HG03196 (cell line): ENCODE results near the gene ZNF277.

Source experiments
- ATAC-seq: cut with Tn5 transposase; IDR thresholded peaks from one replicate; pipeline ENCODE4 v1.9.1; 2021; ENCODE audit not compliant: unreplicated experiment

Gene ZNF277

DNA sequence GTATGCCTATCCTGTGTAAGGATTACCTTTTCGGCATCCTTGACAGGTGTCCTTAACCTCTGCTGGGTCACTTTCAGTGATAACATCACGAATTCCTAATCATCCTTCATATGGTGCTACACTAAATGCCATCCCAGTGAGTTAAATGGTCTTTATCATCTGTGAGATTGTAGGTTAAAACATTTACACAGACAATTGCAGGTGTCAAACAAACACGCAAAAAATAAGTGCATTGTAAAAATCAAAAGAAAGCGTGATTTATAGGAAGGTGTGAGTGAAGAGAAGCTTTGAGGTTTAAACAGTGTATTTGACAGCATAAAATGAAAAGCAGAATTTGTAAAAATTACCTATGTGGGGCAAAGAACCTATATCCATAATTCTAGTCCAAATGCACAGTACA is 132.3 kb downstream of the ZNF277 start:
- no peak for ATAC-seq

DNA sequence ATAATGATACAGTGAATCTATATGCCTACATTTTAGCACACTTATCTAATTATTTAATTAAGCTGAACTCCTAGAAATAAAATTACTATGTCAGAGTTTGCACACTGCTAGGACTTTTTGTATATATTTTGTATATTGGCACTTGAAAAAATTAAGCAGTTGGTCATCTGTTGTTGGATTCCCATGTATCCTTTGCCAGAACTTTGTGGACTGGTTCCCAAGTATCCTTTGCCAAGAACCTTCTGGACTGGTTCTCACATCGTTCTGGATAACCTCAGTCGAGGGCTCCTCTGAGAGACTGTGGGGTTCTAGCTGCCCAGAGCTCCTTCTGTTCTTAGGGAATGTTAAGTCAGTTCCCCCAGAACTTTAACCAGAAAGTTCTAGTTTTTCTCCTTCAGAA is 135.0 kb downstream of the ZNF277 start:
- no peak for ATAC-seq

DNA sequence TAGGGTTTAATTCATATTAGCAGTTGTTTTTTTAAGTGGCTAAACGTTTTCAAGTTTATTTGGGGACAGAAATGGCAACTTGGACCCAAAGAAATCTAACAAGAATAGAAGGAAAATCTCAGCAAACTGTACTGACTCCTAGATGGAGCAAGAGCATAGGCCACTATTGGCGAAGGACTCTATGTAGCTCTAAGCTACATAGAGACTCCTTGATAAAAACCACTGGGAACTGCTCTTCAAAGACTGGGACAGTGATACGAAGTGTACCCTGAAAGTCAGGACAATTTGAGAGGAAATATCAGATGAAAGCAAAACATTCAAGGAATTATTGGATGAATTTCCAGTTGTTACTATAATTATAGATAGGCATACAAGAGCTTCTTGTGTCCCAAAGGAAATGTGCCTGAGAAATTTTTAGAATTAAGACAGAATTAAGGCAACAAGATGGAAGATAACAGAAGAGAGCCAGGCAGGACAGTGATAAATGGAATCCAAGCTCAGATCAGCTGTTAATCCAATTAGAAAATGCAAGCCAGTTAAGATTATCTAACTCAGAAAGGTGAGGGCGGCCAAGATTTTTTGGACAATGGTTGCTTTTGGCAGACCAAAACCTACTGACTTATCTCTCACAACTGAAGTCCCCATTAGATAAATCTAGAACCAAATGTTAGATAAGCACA is 140.0 kb downstream of the ZNF277 start:
- ATAC-seq = no peak

DNA sequence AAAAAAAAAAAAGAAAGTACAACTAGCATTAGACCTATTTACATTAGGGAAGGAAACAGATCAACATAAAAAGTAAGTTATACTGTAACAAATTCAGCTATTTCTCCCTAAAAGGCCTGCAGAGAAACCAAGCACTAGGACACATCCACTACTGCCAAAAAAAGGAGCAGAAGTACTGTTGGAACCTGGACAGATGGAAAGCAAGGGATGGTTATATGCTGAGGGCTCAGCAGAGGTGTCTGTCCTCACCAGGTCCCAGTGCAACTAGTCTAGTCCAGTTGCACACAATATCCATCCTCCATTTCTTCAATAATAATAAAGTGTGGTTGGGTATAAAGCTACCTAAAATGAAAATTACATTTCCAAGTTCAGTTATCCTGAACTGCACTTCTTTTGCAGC is 140.6 kb downstream of the ZNF277 start:
- no peak for ATAC-seq

DNA sequence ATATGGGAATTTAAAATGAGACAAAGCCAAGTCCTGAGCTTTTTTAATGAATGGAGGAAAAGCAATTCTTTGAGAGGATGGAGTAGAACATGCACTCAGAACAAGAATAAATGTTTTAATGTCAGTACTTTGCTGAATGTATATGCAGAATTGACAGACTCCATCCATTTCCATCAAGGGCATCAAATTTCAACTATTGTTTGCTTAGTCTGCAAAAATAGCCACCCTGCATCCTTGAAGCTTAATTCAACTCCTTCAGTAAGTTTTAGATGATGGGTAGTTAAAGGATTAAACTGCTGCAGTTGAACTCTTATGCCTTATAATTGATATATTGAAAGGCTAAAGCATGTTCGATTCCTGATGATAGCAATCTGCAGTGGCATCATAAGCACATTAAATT is 144.1 kb downstream of the ZNF277 start:
- ATAC-seq = no peak

- no peak for ATAC-seq
These were observed 150.1 kb downstream of the ZNF277 start for GRCh38 chr7:112356596-112356995.

DNA sequence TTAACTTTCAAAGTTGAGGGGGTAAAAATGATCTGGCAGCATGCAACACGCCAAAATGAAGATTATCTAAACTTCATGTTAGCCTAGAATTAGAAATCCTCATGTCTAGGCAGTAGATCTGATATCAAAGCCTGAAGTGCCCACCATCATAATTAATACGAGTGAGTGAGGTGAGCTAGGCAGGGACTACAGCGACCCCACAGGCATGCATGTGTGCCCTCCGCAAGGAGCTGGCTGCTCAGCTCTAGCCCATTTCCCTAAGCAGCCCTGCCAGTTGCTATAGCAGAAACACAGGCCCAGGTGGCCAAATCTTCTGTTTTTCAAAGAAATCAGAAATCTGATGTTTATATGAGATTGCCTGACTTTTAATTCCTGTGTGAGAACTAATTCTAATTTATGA is 150.6 kb downstream of the ZNF277 start:
- no peak for ATAC-seq

- ATAC-seq = no peak
These were observed 152.0 kb downstream of the ZNF277 start for GRCh38 chr7:112358513-112358912.

- no peak for ATAC-seq
These were observed 152.6 kb downstream of the ZNF277 start for GRCh38 chr7:112359086-112359485.

- ATAC-seq = no peak
These were observed 154.2 kb downstream of the ZNF277 start for GRCh38 chr7:112360681-112361080.

GRCh38 chr7:112361154-112361553 is 154.7 kb downstream of the ZNF277 start:
- no peak for ATAC-seq

DNA sequence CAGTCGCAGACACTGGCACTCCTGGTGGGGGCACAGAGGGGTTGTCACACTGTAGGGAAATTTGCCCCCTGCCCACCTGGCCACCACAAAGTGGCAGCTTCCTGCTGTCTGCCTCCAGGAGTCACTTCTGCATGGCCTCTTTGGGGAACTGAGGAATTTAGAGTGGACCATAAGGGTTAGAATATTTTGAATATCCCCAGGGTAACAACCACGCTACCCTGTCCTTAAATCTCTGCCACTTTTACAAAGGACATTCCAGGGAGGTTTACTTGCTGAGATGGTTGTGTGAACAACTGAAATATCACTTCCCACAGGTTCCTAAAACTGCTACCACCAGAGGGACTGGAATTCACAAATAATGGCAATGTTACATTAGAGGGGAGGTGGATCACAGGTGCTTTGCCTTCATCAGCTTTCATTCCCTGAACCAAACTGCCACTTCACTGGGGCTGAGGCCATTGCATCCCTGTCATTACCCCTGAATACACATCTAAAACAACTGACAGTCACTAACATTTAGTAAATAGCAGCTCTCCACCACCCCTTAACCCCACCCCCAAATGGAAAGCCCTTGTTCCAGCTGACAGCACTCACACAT is 155.7 kb downstream of the ZNF277 start:
- ATAC-seq = no peak

DNA sequence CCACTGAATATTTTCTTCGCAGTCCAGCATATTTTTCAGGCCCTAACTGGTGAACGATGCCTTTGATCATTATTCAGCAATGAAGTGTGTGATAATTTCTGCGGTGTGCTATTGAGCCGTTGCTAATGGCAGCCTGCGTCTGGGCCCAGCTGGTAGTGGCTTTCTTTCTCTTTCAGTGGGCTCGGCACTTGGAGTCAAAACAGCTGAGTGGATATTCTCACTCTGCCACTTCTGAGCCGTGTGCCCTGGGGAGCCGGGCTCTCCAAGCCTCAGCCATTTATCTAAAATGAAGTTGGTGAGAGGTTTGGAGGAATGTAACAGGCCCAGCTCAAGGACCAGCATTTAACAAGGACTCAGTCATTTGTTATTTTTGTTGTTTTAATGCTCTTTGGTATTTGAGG is 156.2 kb downstream of the ZNF277 start:
- ATAC-seq = no peak

GRCh38 chr7:112364388-112364787 is 157.9 kb downstream of the ZNF277 start:
- no peak for ATAC-seq

GRCh38 chr7:112365551-112365950 is 159.1 kb downstream of the ZNF277 start:
- no peak for ATAC-seq

DNA sequence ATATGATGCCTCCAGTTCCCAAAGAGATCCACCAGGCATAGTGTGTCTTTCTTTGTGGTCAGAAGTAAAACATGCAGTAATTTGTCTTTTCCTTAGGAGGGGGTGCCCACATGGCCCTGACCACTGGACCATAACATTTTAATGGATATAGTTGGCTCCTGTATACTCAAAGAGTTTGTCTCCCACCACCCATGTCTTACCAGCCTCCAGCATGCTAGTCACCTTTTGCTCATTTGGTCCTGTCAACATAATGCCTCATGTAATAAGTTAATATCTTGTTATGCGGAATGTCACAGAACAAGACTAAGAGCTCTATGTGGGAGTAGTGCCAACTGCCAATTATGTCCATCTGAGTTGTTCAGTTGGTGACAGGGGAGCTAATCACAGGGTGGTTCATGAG is 160.4 kb downstream of the ZNF277 start:
- no peak for ATAC-seq

- ATAC-seq = no peak
These were observed 163.9 kb downstream of the ZNF277 start for GRCh38 chr7:112370436-112370835.

DNA sequence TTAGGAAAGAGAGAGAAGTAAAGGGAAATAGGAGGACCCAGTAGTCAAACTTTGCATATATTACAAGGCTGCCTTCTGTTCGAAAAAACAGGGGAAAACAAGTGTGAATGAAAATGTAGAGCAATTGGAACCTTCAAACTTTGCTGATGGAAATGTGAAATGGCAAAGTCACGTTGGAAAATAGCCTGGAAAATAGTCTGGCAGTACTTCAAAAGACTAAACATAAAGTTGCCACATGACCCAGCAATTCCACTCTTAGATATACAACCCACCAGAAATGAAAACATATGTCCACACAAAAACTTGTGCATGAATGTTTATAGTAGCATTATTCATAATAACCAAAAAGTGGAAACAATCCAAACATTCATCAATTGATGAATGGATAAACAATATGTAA is 165.2 kb downstream of the ZNF277 start:
- ATAC-seq = no peak

DNA sequence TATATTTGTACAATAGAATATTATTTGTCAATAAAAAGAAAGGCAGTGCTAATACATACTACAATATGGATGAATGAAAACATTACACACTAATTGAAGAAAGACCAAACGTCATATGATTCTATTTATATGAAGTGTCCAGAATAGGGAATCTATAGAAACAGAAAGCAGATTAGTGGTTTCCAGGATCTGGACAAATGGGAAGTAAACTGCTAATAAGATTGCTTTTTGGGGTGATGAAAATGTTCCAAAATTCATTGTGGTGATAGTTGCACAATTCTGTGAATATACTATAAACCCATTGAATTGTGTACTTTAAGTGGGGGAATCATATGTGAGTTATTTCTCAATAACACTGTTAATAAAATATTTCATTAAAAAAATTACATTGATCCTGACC is 165.6 kb downstream of the ZNF277 start:
- no peak for ATAC-seq

DNA sequence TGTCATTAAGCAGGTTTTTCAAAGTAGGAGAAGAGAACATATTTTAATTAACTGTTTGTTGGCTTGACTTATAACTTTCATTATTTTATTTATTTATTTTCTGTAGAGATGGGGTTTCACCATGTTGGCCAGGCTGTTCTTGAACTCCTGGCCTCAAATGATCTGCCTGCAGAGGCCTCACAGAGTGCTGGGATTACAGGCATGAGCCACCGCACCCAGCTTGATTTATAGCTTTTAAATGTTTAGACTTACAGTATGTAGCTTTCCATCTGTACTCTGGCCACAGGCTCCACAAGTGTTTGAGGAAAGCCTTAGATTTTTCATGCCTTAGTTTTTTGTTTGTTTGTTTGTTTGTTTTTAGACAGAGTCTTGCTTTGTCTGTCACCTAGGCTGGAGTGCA is 171.1 kb downstream of the ZNF277 start:
- no peak for ATAC-seq

GRCh38 chr7:112381311-112382091 is 175.0 kb downstream of the ZNF277 start:
- ATAC-seq = no peak

DNA sequence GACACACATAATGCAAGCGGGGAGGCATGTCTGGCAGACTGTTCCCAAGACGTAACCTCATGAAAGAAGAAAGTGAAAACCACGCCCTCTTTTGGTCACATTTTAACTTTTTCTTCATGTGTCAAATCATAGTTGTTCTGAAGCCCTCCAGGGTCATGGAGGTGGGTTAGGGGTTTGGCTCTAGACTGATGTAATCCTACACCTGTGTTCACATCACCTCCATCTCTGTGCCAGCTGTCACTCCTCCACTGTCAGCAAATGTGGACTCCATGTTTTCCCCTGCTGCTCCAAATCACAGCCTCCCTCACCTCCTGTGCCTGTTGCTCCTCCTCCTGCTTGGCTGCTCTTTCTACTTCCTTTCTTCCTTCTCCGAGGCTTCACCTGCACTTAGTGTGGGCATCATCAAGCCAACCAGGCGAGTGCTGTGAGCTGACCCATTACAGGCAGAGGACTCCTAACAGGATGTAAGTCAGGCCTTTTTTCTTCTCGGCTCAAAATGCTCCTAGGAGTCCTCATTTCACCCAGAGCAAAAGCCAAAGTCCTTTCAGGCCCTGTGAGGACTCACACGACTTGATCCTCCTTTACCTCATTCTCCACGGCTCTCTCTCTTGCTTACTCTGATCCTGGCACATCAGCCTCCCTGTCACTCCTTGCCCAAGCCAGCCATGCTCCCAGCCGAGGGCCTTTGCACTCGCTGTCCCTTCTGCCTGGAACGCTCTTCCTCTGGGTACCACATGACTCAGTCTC is 177.3 kb downstream of the ZNF277 start:
- ATAC-seq = no peak
